HepG2 (cell line): ENCODE measurements around the gene LAG3. TPM values are rescaled to one million over a fixed set of nuclear protein-coding genes. Genes with fewer than 3 reads are reported as not detected.
A peak's percentile ranks its signal among the peaks of the same experiment; 100 is the strongest.

Experiments used
- ARID2 ChIP-seq: sonication (generic); formaldehyde crosslinking; IDR thresholded peaks from 2 replicates; pipeline ENCODE4 v1.8.1; 2022; ENCODE audit warnings: mild to moderate bottlenecking, missing genetic modification reagents, borderline replicate concordance
- BORCS8-MEF2B ChIP-seq: sonication (generic); formaldehyde crosslinking; IDR thresholded peaks from 2 replicates; pipeline ENCODE4 v1.8.0; 2022; ENCODE audit warnings: mild to moderate bottlenecking, missing genetic modification reagents
- FOXK1 ChIP-seq: sonication (generic); formaldehyde crosslinking; IDR thresholded peaks from 2 replicates; pipeline ENCODE4 v1.4.0; 2020; ENCODE audit warnings: low read depth, missing genetic modification reagents, borderline replicate concordance
- MLX ChIP-seq: IDR thresholded peaks from 2 replicates; pipeline ENCODE4 v1.6.1; 2016
- PITX1 ChIP-seq: sonication (generic); formaldehyde crosslinking; IDR thresholded peaks from 2 replicates; pipeline ENCODE4 v1.5.1; 2020; ENCODE audit warnings: mild to moderate bottlenecking, missing genetic modification reagents
- SMAD1 ChIP-seq: sonication (generic); formaldehyde crosslinking; IDR thresholded peaks from 2 replicates; pipeline ENCODE4 v1.4.0; 2020; ENCODE audit warnings: missing genetic modification reagents, low read depth, mild to moderate bottlenecking, borderline replicate concordance
- SP5 ChIP-seq: IDR thresholded peaks from 2 replicates; pipeline ENCODE4 v1.6.1; 2016; ENCODE audit warnings: low read depth, borderline replicate concordance
- TAF1 ChIP-seq: sonication (generic); formaldehyde crosslinking; IDR thresholded peaks from 2 replicates; pipeline ENCODE4 v1.4.0; 2020; ENCODE audit warnings: missing genetic modification reagents
- THAP11 ChIP-seq: IDR thresholded peaks from 2 replicates; pipeline ENCODE4 v1.6.1; 2016; ENCODE audit warnings: missing biosample characterization, missing genetic modification reagents
- ZNF468 ChIP-seq: sonication (generic); formaldehyde crosslinking; IDR thresholded peaks from 2 replicates; pipeline ENCODE4 v1.8.0; 2022; ENCODE audit warnings: mild to moderate bottlenecking, moderate library complexity, missing genetic modification reagents
- ZNF552 ChIP-seq: sonication (generic); formaldehyde crosslinking; IDR thresholded peaks from 2 replicates; pipeline ENCODE4 v1.9.0; 2022; ENCODE audit warnings: missing genetic modification reagents, mild to moderate bottlenecking, borderline replicate concordance
- ZNF605 ChIP-seq: sonication (generic); formaldehyde crosslinking; IDR thresholded peaks from 2 replicates; pipeline ENCODE4 v1.8.0; 2022; ENCODE audit warnings: mild to moderate bottlenecking, missing genetic modification reagents
- ZNF781 ChIP-seq: sonication (generic); formaldehyde crosslinking; IDR thresholded peaks from 2 replicates; pipeline ENCODE4 v1.5.1; 2020; ENCODE audit warnings: borderline replicate concordance, mild to moderate bottlenecking, missing genetic modification reagents; ENCODE audit errors: not compliant biosample characterization
- ZNF850 ChIP-seq: sonication (generic); formaldehyde crosslinking; conservative IDR thresholded peaks from 2 replicates; pipeline ENCODE4 v1.9.0; 2021; ENCODE audit warnings: mild to moderate bottlenecking, missing genetic modification reagents
- polyA plus RNA-seq, 8 experiments: library from polyadenylated mRNA; depleted of rRNA in 3 of 8; stranded (reverse) in 7 of 8; unstranded in 1 of 8; fragments of >200 nt; fragmentation: Illumina TruSeq in 4 of 8; extraction: Trizol in 4 of 8; gene quantifications; 2 replicates each; pipeline versions ENCODE4 v1.2.1 to v1.2.3, GENCODE V29; 2011 to 2016; ENCODE audit warnings: low read depth in 4 of 8, missing spikeins in 1 of 8, mixed read lengths in 1 of 8; ENCODE audit not compliant: insufficient read depth in 1 of 8
- total RNA-seq, 5 experiments: library from RNA; depleted of rRNA; stranded (reverse); fragments of >200 nt; fragmentation: Illumina TruSeq; extraction: Trizol; gene quantifications; 2 replicates each; pipeline ENCODE4 v1.2.3, GENCODE V29; 2016; ENCODE audit warnings: low read depth in 1 of 5
- TF ChIP-seq, protein P1 (sequence below): sonication (generic); formaldehyde crosslinking; IDR thresholded peaks from 2 replicates; pipeline ENCODE4 v1.4.0; 2020; ENCODE audit warnings: missing genetic modification reagents
- TF ChIP-seq, protein P2 (sequence below): sonication (generic); formaldehyde crosslinking; IDR thresholded peaks from 2 replicates; pipeline ENCODE4 v1.5.1; 2020; ENCODE audit warnings: mild to moderate bottlenecking, missing genetic modification reagents, borderline replicate concordance
- TF ChIP-seq, protein P3 (sequence below): sonication (generic); formaldehyde crosslinking; IDR thresholded peaks from 2 replicates; pipeline ENCODE4 v1.8.0; 2022; ENCODE audit warnings: missing genetic modification reagents, mild to moderate bottlenecking, moderate library complexity, borderline replicate concordance

LAG3 gene
- total and polyA plus RNA-seq, 2 of the 13 experiments (the other 11 are each of a cell fraction or from before 2014, with no cell fraction given): 0.11 to 0.26 TPM

- TF ChIP-seq, protein P1, sequence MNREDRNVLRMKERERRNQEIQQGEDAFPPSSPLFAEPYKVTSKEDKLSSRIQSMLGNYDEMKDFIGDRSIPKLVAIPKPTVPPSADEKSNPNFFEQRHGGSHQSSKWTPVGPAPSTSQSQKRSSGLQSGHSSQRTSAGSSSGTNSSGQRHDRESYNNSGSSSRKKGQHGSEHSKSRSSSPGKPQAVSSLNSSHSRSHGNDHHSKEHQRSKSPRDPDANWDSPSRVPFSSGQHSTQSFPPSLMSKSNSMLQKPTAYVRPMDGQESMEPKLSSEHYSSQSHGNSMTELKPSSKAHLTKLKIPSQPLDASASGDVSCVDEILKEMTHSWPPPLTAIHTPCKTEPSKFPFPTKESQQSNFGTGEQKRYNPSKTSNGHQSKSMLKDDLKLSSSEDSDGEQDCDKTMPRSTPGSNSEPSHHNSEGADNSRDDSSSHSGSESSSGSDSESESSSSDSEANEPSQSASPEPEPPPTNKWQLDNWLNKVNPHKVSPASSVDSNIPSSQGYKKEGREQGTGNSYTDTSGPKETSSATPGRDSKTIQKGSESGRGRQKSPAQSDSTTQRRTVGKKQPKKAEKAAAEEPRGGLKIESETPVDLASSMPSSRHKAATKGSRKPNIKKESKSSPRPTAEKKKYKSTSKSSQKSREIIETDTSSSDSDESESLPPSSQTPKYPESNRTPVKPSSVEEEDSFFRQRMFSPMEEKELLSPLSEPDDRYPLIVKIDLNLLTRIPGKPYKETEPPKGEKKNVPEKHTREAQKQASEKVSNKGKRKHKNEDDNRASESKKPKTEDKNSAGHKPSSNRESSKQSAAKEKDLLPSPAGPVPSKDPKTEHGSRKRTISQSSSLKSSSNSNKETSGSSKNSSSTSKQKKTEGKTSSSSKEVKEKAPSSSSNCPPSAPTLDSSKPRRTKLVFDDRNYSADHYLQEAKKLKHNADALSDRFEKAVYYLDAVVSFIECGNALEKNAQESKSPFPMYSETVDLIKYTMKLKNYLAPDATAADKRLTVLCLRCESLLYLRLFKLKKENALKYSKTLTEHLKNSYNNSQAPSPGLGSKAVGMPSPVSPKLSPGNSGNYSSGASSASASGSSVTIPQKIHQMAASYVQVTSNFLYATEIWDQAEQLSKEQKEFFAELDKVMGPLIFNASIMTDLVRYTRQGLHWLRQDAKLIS (CRISPR knock-in tag): no peak
- TF ChIP-seq, protein P2, sequence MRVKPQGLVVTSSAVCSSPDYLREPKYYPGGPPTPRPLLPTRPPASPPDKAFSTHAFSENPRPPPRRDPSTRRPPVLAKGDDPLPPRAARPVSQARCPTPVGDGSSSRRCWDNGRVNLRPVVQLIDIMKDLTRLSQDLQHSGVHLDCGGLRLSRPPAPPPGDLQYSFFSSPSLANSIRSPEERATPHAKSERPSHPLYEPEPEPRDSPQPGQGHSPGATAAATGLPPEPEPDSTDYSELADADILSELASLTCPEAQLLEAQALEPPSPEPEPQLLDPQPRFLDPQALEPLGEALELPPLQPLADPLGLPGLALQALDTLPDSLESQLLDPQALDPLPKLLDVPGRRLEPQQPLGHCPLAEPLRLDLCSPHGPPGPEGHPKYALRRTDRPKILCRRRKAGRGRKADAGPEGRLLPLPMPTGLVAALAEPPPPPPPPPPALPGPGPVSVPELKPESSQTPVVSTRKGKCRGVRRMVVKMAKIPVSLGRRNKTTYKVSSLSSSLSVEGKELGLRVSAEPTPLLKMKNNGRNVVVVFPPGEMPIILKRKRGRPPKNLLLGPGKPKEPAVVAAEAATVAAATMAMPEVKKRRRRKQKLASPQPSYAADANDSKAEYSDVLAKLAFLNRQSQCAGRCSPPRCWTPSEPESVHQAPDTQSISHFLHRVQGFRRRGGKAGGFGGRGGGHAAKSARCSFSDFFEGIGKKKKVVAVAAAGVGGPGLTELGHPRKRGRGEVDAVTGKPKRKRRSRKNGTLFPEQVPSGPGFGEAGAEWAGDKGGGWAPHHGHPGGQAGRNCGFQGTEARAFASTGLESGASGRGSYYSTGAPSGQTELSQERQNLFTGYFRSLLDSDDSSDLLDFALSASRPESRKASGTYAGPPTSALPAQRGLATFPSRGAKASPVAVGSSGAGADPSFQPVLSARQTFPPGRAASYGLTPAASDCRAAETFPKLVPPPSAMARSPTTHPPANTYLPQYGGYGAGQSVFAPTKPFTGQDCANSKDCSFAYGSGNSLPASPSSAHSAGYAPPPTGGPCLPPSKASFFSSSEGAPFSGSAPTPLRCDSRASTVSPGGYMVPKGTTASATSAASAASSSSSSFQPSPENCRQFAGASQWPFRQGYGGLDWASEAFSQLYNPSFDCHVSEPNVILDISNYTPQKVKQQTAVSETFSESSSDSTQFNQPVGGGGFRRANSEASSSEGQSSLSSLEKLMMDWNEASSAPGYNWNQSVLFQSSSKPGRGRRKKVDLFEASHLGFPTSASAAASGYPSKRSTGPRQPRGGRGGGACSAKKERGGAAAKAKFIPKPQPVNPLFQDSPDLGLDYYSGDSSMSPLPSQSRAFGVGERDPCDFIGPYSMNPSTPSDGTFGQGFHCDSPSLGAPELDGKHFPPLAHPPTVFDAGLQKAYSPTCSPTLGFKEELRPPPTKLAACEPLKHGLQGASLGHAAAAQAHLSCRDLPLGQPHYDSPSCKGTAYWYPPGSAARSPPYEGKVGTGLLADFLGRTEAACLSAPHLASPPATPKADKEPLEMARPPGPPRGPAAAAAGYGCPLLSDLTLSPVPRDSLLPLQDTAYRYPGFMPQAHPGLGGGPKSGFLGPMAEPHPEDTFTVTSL (CRISPR knock-in tag): peak; percentile 90; the same call in 1 of the 2 replicates
- TF ChIP-seq ZNF552 (CRISPR knock-in tag): no peak
- TF ChIP-seq ZNF605: peak; percentile 83
- TF ChIP-seq MLX (CRISPR knock-in tag): peak; percentile 94
- TF ChIP-seq, protein P3, sequence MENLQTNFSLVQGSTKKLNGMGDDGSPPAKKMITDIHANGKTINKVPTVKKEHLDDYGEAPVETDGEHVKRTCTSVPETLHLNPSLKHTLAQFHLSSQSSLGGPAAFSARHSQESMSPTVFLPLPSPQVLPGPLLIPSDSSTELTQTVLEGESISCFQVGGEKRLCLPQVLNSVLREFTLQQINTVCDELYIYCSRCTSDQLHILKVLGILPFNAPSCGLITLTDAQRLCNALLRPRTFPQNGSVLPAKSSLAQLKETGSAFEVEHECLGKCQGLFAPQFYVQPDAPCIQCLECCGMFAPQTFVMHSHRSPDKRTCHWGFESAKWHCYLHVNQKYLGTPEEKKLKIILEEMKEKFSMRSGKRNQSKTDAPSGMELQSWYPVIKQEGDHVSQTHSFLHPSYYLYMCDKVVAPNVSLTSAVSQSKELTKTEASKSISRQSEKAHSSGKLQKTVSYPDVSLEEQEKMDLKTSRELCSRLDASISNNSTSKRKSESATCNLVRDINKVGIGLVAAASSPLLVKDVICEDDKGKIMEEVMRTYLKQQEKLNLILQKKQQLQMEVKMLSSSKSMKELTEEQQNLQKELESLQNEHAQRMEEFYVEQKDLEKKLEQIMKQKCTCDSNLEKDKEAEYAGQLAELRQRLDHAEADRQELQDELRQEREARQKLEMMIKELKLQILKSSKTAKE (CRISPR knock-in tag): peak; percentile 91
- TF ChIP-seq BORCS8-MEF2B: peak; percentile 67; the same call in 1 of the 2 replicates
- TF ChIP-seq SMAD1 (CRISPR knock-in tag): 0 out of 2 replicates have a peak, but pooled peaks have one; percentile 21
- TF ChIP-seq THAP11: peak; percentile 54
- TF ChIP-seq ARID2 (CRISPR knock-in tag): no peak
- TF ChIP-seq PITX1 (CRISPR knock-in tag): peak; percentile 84
- TF ChIP-seq SP5 (CRISPR knock-in tag): peak; percentile 93
- TF ChIP-seq ZNF850: no peak
- peak; percentile 45; the same call in 1 of the 2 replicates for TF ChIP-seq FOXK1 (CRISPR knock-in tag)
- TF ChIP-seq TAF1: peak; percentile 50; the same call in 1 of the 2 replicates
- peak; percentile 30 for TF ChIP-seq ZNF781 (CRISPR knock-in tag)
- no peak for TF ChIP-seq ZNF468
These were observed 20.3 kb downstream of the LAG3 start (continued) for GRCh38 chr12:6792522-6793201.
